Forelimb muscle (tissue), 1 donor: ENCODE measurements around the gene DNMT3A. TPM values are rescaled to one million over a fixed set of nuclear protein-coding genes. Genes with fewer than 3 reads are reported as not detected.

ENCODE experiments used
- DNase-seq: peaks from one replicate; pipeline ENCODE4 v3.0.0-alpha.2; 2013; ENCODE audit warnings: low read depth
- polyA plus RNA-seq: library from polyadenylated mRNA; unstranded; fragments of 120-200 nt; gene quantifications from one replicate; pipeline ENCODE4 v1.2.1, GENCODE V29; 2013; ENCODE audit not compliant: insufficient read length

Gene DNMT3A
- polyA plus RNA-seq, 1 donor, result 52.6 TPM

DNA sequence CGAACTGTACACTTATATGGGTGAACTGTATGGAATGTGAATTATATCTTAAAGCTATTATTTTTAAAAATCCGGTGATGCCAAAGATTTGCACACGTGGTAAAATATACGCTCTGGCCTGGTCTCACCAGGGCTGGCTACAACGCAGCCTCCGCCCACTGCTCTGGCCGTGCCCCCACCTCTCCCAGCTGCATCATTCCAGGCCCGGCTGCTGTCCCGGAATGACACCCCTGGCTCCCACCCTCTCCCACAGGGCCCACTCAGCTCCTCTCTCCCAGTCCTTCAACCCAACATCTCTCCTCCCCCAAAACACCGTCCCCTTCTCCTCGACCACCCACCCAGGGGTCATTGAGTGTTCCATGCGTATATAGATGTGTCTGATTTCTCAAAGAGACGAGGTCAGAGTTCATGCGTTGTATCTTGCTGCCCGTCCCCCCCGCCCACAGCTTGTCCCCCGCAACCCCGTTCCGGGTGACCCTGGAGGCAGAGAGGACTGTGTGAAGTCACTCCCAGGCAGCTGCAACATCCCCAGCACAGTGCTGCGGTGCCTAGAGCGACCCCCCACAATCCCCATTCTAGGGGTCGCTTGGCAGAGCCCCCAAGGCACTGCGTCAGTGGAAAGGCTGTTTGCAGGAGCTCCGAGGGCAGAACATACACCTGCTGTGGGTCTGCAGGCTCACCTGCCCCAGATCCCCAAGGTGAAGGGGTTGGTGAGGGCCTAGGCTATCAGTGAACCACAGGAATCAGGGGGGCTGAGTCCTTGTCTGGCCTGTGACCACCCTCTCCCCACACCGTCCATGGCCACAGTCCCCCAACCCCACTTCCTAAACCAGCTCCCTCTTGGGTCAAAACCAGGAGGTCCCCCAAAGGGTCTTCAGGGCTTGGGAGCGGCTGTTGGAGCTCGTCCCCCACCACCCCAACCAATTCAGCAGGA, 13.3 kb downstream of the DNMT3A start:
- no peak for DNase-seq

DNA sequence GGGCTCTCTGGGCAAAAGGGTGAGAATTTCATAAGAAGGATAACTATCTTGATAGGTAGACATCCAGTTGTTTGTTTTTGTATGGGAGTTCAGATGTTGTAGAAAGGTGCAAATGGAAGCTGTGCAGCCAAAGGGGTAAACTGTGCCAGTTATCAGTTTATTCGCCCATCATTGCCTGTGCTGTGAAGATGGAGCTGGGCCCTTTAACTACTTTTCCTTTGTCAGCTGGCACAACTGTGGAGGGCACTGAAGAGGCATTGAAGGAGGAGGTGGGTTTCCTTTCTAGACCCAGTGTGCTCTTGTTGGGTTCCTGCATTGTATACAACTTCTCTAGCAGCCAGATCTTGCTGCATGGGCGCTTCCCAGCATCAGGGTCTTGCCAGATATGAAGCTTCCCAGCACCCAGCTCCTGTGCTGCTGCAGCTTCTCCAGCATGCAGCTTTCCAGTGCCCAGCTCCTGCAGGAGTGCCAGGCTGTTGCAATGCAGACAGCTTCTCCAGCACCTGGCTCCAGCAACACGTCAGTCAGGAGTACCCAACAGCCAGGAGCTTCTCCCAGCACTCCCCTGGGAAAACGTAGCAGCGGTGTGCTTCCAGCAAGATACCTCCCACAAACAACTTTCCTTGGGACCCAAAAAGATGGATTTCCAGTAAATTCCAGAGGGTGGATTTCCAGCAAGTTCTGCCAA, 15.3 kb downstream of the DNMT3A start:
- DNase-seq, result no peak

DNA sequence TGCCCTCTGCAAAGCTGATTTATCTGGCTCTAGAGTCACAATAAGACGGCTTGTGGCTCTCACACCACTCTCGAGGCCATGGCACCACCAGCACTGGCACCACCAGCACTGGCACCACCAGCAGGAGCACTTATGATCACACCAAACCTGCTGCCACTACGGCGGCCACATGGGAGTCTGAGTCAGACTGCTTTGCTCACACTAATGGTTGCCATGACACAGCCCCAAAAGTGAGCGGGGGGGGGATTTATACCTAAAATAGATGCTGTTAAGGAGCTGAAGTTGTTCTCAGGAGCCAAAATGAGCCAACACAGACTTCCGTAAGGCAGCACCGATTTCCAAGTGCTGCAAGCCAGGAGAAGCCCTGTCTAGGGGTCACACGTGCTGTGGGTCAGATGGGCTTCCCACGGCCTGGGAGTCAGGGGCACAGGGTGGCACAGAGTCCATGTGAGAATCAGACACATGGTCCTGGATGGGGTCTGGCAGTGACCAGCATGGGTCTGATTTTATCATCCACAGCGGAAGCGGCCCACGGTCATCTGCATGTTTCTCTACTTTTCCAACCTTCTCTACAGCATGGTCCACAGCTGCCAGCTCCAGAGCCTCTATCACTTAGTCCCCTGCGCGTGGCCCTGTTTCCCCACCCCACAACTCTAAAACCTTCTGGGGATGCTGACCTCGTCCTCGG, 16.7 kb downstream of the DNMT3A start:
- DNase-seq, result no peak

DNA sequence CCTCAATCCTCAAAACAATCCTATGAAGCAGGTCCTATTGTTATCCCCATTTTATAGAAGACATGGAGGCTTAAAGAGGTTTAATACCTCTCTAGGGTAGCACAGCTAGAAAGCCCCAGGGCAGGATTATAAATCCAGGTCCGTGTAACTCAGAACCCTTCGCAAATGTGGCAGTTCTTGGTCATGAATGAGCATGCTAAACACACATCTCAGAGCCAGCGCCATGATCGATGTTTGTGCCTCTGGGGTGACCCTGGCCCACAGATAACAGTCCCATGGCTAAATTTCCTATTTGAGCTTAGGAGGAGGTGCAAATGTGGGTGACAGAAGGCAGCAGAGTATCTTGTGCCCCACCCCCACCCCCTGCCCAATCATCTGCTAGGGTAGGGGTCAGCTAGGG, 17.5 kb downstream of the DNMT3A start:
- DNase-seq, result no peak

DNA sequence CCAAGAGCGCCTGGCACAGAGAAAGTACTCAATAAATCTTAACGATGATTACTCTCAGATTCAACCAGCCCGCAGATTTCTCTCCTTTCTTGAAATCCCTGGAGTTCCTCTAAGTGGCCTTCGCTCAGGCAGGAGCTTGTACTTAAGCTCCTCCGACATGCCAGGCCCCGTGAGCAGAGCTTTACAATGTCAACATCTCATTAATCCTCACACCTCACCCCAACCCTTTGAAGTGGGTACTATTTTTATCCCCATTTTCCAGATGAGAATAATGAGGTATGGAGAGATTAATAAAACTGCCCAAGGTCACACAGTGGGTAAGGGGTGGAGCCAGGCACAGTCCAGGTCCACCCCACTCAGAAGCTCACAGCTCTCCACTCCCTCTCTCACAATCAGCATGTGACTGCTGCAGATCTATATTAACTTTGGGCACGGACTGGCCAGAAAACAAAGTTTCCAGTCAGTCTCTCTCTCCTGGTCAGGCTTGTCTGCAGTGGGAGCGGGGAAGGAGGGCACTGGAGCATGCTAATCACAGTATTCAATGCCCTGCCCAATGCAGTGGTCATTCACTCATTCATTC, 18.0 kb downstream of the DNMT3A start:
- no peak for DNase-seq

DNA sequence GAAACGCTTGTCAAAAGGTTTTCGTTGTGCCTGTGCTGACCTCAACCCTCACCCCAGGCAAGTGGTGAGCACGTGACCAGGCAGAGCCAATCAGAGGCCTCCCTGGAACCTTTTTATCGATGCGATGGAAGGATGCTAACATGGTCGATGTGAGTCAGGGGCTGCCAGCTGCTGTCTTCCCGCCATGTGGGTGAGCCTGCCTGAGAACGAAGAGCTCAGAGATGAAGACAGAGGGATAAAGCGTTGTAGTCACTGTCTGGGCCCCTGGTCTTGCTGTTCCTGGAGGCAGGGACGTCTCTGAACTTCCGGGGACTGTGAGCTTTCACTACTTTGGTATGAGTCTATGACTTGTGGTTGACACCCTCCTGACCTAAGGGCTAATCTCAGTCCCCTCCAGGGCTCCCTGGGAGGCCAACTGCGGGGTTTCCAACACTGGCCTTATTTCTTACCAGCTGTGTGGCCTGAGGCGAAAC, 18.6 kb downstream of the DNMT3A start:
- DNase-seq, result no peak

DNA sequence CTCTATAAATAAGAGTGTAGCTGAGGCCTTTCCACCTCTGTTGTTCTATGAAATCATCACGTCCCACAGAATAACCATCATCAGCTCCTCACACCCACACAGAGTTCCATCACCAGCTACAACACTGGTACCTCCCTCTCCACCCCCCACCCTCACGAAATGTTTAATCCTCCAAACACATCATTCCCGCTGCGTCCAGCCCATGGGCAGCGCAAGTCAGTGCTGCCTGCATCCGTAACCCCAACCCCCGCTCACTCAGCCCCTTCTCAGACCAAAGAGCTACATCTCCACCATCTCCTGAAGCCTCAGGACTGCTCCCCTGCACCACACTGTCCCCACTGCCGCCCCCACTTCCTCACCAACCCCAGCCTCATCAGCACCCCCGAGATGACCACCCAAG, 19.4 kb downstream of the DNMT3A start:
- DNase-seq, result no peak

DNA sequence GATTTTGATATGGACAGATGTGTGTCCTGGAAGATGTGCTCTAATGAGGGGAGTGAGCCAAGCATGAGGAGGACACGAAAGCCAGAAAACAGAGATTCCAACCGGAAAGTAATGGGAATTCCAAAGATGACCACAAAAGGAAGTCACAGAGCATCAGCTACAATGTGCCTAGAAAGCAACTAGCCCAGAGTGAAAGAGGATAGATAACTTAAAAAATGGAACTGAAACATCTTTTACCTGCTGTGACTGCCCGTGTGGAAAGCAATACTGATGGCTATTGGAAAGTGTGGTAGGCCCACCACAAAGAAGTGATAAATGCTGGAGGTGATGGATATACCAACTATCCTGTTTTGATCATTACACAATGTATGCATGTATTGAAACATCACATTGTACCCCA, 21.6 kb downstream of the DNMT3A start:
- DNase-seq, result no peak

DNA sequence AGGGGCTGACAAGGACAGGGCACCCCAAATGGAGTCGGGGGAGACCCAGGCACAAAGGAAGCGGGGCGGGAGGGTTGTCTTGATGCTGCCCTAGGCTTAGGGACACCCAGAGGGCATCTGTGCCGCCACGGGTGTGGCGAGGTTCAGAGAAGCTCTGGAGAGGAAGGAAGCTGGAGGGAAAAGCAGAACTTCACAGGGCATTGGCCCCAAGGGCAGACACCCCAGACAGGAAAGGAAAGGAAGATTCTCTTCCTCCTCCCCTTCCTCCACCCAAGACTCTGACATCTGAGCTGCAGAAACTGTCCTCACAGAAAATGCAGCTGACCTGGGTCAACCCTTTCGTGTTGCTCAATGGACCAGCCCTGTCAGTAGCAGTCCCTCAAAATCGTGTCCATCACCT, 25.6 kb downstream of the DNMT3A start:
- no peak for DNase-seq

DNA sequence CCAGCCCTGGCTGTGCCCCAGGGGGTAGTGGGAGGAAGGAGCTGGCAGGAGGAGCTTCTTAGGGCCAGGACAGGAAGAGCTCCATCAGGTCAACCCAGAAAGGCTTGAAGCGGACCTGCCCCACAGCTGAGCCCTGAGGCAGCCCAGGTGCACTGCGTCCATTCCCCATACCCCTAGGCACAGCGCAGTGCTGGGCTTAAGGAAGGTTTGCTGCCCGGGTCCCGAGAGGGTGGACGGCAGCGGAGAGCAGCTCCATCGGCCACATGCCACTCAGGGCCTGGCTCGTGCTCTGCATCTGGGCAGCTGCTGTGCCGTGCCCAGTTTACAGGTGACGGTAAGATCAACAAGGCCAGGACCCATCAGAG, 26.4 kb downstream of the DNMT3A start:
- no peak for DNase-seq

DNA sequence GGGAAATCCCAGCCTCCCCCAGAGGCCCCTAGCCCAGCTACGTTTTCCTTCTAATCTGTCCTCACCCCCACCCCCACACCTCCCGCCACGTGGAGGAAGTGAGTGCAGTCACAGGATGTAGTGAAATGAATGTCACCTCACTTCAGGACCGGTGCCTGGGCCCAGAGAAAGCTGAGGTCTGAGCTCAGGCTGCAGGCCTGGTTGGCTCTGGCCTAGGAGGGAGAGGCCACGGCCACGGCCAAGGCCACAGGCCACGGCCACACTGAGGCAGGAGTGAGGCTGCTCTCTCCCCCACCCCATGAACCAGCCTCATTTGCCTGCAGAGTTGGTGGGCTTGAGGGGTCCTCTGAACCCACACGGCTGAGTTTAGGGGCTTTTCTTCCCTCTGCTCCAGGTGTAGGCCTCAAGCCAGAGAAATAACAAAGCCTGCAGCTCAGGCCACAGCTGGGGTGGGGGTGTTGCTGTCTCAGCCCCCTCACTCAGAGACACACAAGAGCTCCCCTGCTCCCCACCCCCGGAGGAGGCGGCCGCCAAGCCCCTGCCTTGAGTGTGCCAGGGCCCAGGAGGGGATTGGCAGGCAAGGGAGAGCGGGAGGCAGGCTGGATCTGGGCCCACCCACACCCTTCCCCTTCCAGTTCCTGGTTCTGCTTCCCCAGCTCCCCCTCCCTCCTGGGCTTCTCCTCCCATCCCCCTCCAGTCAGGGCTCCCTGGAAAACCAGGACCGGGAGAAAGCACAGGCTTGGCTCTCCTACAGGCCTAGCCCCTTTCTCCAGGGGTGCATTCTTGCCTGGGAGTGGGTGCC, 27.0 kb downstream of the DNMT3A start:
- DNase-seq, result no peak

DNA sequence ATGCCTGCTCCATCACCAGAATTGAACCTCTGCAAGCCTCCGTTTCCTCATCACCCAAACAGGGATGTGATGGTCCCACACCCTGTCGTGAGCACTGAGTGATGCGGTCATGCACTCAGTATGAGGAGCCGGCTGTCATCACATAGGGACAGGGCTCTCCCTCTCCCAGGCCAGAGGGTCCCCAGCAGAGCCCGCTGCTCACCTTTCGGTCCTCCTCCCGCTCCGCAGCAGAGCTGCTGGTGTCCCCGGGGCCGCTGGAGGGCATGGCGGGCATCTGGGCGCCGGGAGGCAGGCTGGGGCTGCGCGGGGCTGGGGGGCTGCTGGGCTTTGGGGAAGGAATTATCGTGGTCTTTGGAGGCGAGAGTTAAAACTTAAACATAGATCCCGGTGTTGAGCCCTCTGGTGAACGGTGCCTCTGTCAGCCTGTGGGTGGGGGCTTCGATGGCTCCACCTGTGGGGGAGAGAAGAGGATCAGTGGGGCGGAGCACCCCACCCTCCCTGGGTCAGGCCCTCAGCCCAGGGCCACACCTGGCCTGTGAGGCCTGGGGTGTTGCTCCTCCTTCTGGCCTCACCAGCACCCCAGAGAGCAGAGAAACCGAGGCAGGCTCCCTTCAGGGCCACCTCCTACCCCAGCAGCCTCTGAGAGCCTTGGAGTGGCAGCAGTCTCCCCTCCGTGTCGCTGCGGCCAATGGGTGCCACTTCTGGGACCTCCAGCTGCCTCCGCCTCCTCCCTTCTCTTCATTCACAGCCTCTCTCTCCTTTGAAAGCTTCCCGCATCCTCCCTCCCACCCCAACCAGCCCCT, 27.8 kb downstream of the DNMT3A start:
- DNase-seq, result no peak

DNA sequence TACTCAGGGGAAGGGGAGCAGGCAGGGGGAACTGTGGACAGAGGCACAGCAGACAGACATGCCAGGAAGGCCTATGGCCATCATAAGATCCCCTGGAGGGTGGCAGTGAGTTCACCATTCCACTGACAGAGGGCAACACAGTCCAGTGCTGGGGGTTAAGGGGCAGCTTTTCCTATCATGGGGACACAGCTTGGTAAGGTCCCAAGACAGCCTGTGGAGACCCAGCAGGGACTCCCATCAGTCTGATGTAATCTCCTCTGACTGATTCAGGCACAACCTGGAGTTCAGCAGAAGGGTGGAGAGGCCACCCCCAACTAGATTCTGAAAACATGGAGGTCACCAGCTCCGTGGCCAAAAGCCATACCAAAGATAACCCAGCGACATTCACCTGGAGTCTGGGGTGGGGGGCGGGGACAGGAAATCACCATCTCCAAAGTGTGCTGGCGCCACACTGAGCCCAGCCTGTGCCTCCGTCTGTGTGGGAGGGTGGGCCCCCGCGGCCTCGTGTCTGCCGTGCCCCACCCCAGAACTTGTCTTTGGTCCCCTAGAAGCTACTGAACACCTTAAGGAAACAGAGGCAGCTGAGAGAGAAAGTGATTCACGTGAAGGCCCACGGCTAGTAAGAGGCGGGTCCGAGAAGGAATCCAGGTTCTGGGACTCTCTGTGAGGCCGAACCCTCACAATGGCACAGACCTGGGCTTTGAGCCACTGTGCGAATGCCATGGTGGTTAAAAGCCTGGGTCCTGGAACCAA, 28.6 kb downstream of the DNMT3A start:
- no peak for DNase-seq

DNA sequence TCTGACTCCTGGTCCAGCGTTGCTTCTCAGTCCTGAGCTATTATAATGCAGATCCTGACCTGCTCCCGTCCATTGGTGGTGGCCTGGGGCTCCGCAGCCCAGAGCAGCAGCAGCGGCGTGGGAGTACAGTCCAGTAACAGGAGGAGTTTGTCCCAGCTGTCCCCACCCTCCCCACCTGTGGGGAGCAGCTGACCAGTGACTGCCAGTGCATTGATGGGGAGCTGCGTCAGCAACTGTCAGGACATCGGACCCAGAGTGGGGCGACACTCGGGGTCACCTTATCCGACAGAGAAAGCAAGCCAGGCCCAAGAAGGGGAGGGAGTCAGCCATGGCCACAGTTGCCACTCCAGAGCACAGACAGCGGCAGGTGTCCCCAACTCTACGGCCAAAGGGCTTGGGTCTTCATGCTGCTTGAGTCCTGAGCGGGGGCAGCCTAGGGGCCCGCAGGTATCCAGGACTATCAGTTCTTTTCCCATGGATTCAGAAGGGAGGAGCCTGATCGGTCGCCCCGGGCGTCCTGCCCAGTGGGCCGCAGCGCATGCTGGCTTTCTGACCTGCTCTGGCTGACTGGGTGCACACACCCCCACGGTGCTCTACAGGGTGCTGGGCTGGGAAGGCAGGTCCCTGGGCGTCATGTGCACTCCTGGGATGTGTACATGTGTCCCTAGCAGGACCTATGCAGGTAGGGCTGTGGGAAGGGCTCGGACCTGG, 29.7 kb downstream of the DNMT3A start:
- DNase-seq, result no peak

DNA sequence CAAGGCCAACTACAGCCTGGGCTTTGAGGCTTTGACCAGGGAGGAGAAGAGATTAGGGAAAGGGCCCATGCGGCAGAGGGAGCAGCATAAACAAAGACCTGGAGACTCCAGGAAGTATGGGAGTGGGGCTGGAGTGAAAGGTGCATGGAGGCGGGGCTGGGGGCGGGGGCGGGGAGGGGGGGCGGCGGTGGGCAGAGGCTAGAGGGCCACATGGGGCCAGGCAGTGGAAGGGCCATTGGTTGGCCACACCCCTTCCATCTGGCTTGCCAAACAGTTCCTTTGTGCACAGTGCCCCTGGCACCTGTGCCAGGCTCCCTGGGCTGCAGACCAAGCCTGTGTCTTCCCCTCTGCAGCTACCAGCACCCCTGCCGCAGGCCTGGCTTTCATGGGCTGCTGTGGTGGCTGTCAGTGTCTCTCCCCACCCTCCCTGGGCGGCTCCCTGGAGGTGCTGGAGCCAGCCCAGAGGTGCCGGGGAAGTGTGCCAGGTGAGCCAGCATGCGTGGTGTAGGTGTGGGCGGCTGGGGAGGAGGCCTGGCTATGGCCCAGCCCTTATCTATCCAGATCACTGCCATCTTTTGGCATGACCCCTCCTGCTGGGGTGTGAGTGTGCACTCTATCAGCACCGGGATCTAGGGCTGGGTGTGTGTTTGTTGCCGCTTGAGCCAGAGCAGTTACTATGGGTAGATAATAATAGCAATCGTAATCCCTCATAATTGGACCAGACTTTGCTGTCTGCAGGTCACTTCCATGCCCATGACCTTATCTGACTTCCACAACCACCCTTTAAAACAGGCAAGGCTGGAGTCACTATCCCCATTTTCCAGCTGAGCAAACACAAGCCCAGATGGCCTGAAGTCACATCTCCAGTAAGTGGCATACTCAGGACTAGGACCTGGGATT, 30.5 kb downstream of the DNMT3A start:
- no peak for DNase-seq

DNA sequence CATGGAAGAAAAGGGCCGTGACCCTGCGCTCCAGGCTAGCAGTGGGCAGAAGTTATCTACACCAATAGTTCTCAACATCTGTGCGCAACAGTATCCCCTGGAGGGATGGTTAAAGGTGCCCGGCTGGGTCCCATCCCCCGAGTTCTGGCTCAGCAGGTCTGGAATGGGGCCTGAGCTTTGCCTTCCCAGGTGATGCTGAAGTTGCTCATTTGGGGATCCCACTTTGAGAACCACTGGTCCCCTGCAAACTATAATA, 31.1 kb downstream of the DNMT3A start:
- no peak for DNase-seq

DNA sequence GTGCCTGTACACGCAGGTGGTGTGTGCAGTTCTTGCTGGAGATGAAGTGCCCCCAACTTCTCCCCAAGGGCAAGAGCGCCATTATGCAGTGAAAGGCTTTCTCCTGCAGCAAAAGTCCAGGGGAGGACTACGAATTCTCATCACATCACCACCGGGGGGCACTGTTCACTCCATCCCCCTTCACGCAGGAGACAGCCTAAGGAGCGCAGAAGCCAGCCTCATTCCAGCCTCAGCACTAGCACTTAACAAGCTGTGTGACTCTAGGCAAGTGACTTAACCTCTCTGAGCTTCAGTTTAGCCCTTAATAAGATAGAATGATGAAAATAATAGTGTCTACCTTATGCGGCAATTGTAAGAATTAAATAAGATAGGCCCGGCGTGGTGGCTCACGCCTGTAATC, 32.3 kb downstream of the DNMT3A start:
- no peak for DNase-seq

DNA sequence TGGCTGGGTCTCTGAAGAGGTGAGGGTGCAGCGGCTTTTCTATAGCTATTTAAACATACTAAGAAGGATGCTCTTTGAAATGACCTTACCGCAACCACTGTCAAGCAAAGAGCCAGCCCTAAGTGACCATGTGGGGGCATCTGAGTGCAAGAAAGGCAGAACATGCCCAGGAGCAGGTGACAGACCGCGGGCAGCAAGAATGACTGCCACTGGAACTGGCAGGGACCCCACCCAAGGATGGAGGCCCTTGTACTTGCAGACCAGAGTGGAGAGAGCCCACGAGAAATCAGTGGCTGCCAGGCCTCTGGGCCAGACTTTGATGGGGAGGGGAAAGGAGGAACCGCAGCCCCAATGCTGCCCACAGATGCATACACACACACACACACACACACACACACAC, 33.1 kb downstream of the DNMT3A start:
- DNase-seq, result no peak
